Measurements from ENCODE around the gene TNNI3.

TNNI3 gene

GRCh38 chr19:55137915-55138314 is 19.6 kb downstream of the TNNI3 start:
- Histone ChIP-seq H3K27ac (ENCODE audit: low read length) (no peak overlapping the region), H3K27me3 (ENCODE audit: low read depth, low read length) (peaks cover 6% of the 10 kb centered on the region), H3K9me3 (ENCODE audit: control insufficient read depth in 1 of 2, low read length in 2 of 2) (no peaks in the 10 kb centered on the region), H3K4me1 (ENCODE audit: control insufficient read depth in 1 of 2, insufficient read depth in 2 of 2, low read length in 2 of 2) (peaks cover 0 to 9% of the 10 kb centered on the region in 2 donors), H3K36me3 (ENCODE audit: control insufficient read depth in 1 of 2, insufficient read depth in 2 of 2, low read length in 2 of 2) (no peaks in the 10 kb centered on the region), H3K4me3 (ENCODE audit: low read depth in 1 of 2, low read length in 2 of 2) (no peak overlapping the region)

GRCh38 chr19:55136399-55137102 is 21.0 kb downstream of the TNNI3 start:
- peaks cover 6% of the 10 kb centered on the region for H3K27me3 ChIP-seq (ENCODE audit: low read depth, low read length)
- no peaks in the 10 kb centered on the region for H3K9me3 ChIP-seq (ENCODE audit: control insufficient read depth in 1 of 2, low read length in 2 of 2)
- no peak overlapping the region for H3K27ac ChIP-seq (ENCODE audit: low read length)
- no peak overlapping the region for H3K4me3 ChIP-seq (ENCODE audit: low read depth in 1 of 2, low read length in 2 of 2)
- no peaks in the 10 kb centered on the region for H3K36me3 ChIP-seq (ENCODE audit: control insufficient read depth in 1 of 2, insufficient read depth in 2 of 2, low read length in 2 of 2)
- H3K4me1 ChIP-seq (ENCODE audit: control insufficient read depth in 1 of 2, insufficient read depth in 2 of 2, low read length in 2 of 2) = peaks cover 0 to 6% of the 10 kb centered on the region in 2 donors

GRCh38 chr19:55134736-55135135 is 22.8 kb downstream of the TNNI3 start:
- Histone ChIP-seq H3K27me3 (ENCODE audit: low read depth, low read length) (peaks cover 6% of the 10 kb centered on the region), H3K36me3 (ENCODE audit: control insufficient read depth in 1 of 2, insufficient read depth in 2 of 2, low read length in 2 of 2) (no peaks in the 10 kb centered on the region), H3K4me3 (ENCODE audit: low read depth in 1 of 2, low read length in 2 of 2) (no peak overlapping the region), H3K9me3 (ENCODE audit: control insufficient read depth in 1 of 2, low read length in 2 of 2) (no peaks in the 10 kb centered on the region), H3K4me1 (ENCODE audit: control insufficient read depth in 1 of 2, insufficient read depth in 2 of 2, low read length in 2 of 2) (no peaks in the 10 kb centered on the region), H3K27ac (ENCODE audit: low read length) (no peak overlapping the region)

GRCh38 chr19:55133639-55134444 is 23.7 kb downstream of the TNNI3 start:
- no peaks in the 10 kb centered on the region for H3K9me3 ChIP-seq (ENCODE audit: control insufficient read depth in 1 of 2, low read length in 2 of 2)
- no peak overlapping the region for H3K4me3 ChIP-seq (ENCODE audit: low read depth in 1 of 2, low read length in 2 of 2)
- no peaks in the 10 kb centered on the region for H3K4me1 ChIP-seq (ENCODE audit: control insufficient read depth in 1 of 2, insufficient read depth in 2 of 2, low read length in 2 of 2)
- H3K27me3 ChIP-seq (ENCODE audit: low read depth, low read length) = peaks cover 6% of the 10 kb centered on the region
- H3K27ac ChIP-seq (ENCODE audit: low read length) = no peak overlapping the region
- no peaks in the 10 kb centered on the region for H3K36me3 ChIP-seq (ENCODE audit: control insufficient read depth in 1 of 2, insufficient read depth in 2 of 2, low read length in 2 of 2)

GRCh38 chr19:55132453-55133129 is 24.9 kb downstream of the TNNI3 start:
- Histone ChIP-seq H3K4me3 (ENCODE audit: low read depth in 1 of 2, low read length in 2 of 2) (no peak overlapping the region), H3K27ac (ENCODE audit: low read length) (no peak overlapping the region), H3K9me3 (ENCODE audit: control insufficient read depth in 1 of 2, low read length in 2 of 2) (no peaks in the 10 kb centered on the region), H3K36me3 (ENCODE audit: control insufficient read depth in 1 of 2, insufficient read depth in 2 of 2, low read length in 2 of 2) (no peaks in the 10 kb centered on the region), H3K27me3 (ENCODE audit: low read depth, low read length) (peaks cover 6% of the 10 kb centered on the region), H3K4me1 (ENCODE audit: control insufficient read depth in 1 of 2, insufficient read depth in 2 of 2, low read length in 2 of 2) (no peaks in the 10 kb centered on the region)

GRCh38 chr19:55131421-55131820 is 26.1 kb downstream of the TNNI3 start:
- H3K27me3 ChIP-seq (ENCODE audit: low read depth, low read length) = peaks cover 6% of the 10 kb centered on the region
- no peak overlapping the region for H3K27ac ChIP-seq (ENCODE audit: low read length)
- no peaks in the 10 kb centered on the region for H3K9me3 ChIP-seq (ENCODE audit: control insufficient read depth in 1 of 2, low read length in 2 of 2)
- H3K4me3 ChIP-seq (ENCODE audit: low read depth in 1 of 2, low read length in 2 of 2) = no peak overlapping the region
- no peaks in the 10 kb centered on the region for H3K4me1 ChIP-seq (ENCODE audit: control insufficient read depth in 1 of 2, insufficient read depth in 2 of 2, low read length in 2 of 2)
- H3K36me3 ChIP-seq (ENCODE audit: control insufficient read depth in 1 of 2, insufficient read depth in 2 of 2, low read length in 2 of 2) = no peaks in the 10 kb centered on the region

- Histone ChIP-seq H3K4me3 (ENCODE audit: low read depth in 1 of 2, low read length in 2 of 2) (no peak overlapping the region), H3K27me3 (ENCODE audit: low read depth, low read length) (no peaks in the 10 kb centered on the region), H3K9me3 (ENCODE audit: control insufficient read depth in 1 of 2, low read length in 2 of 2) (no peaks in the 10 kb centered on the region), H3K36me3 (ENCODE audit: control insufficient read depth in 1 of 2, insufficient read depth in 2 of 2, low read length in 2 of 2) (no peaks in the 10 kb centered on the region), H3K27ac (ENCODE audit: low read length) (no peak overlapping the region), H3K4me1 (ENCODE audit: control insufficient read depth in 1 of 2, insufficient read depth in 2 of 2, low read length in 2 of 2) (peaks cover 10 to 34% of the 10 kb centered on the region in 2 donors)
These were observed 38.5 kb downstream of the TNNI3 start for GRCh38 chr19:55119053-55119452.

- Histone ChIP-seq H3K27me3 (ENCODE audit: low read depth, low read length) (no peaks in the 10 kb centered on the region), H3K4me3 (ENCODE audit: low read depth in 1 of 2, low read length in 2 of 2) (peak overlapping the region; percentile 66 to 78), H3K4me1 (ENCODE audit: control insufficient read depth in 1 of 2, insufficient read depth in 2 of 2, low read length in 2 of 2) (peaks cover 10 to 39% of the 10 kb centered on the region in 2 donors), H3K27ac (ENCODE audit: low read length) (no peak overlapping the region), H3K9me3 (ENCODE audit: control insufficient read depth in 1 of 2, low read length in 2 of 2) (no peaks in the 10 kb centered on the region), H3K36me3 (ENCODE audit: control insufficient read depth in 1 of 2, insufficient read depth in 2 of 2, low read length in 2 of 2) (no peaks in the 10 kb centered on the region)
These were observed 39.0 kb downstream of the TNNI3 start for GRCh38 chr19:55118401-55118991.

- Histone ChIP-seq H3K27ac (ENCODE audit: low read length) (peak overlapping the region; percentile 74), H3K27me3 (ENCODE audit: low read depth, low read length) (no peaks in the 10 kb centered on the region), H3K4me1 (ENCODE audit: control insufficient read depth in 1 of 2, insufficient read depth in 2 of 2, low read length in 2 of 2) (peaks cover 14 to 46% of the 10 kb centered on the region in 2 donors), H3K36me3 (ENCODE audit: control insufficient read depth in 1 of 2, insufficient read depth in 2 of 2, low read length in 2 of 2) (no peaks in the 10 kb centered on the region), H3K4me3 (ENCODE audit: low read depth in 1 of 2, low read length in 2 of 2) (peak overlapping the region; percentile 66 to 78), H3K9me3 (ENCODE audit: control insufficient read depth in 1 of 2, low read length in 2 of 2) (no peaks in the 10 kb centered on the region)
These were observed 39.7 kb downstream of the TNNI3 start for GRCh38 chr19:55117663-55118391.

- H3K4me3 ChIP-seq (ENCODE audit: low read depth in 1 of 2, low read length in 2 of 2) = peak within 1 kb of the TSS; percentile 92 to 97
- no peaks in the 10 kb centered on the region for H3K9me3 ChIP-seq (ENCODE audit: control insufficient read depth in 1 of 2, low read length in 2 of 2)
- H3K4me1 ChIP-seq (ENCODE audit: control insufficient read depth in 1 of 2, insufficient read depth in 2 of 2, low read length in 2 of 2) = peaks cover 15 to 52% of the 10 kb centered on the region in 2 donors
These were observed 40.5 kb downstream of the TNNI3 start, which contains the start of gene PPP1R12C for GRCh38 chr19:55116859-55117662. Gene PPP1R12C, minus strand, starts transcription at chr19:55117637. Its CDS starts 94 bp downstream, at chr19:55117543.

More at GRCh38 chr19:55116859-55117662, 40.5 kb downstream of the TNNI3 start, which contains the start of gene PPP1R12C:
- Histone ChIP-seq H3K36me3 (ENCODE audit: control insufficient read depth in 1 of 2, insufficient read depth in 2 of 2, low read length in 2 of 2) (no peaks in the 10 kb centered on the region), H3K27ac (ENCODE audit: low read length) (peak within 1 kb of the TSS; percentile 90), H3K27me3 (ENCODE audit: low read depth, low read length) (no peaks in the 10 kb centered on the region)

Data from muscle layer of duodenum (tissue), 2 donors.